ENCODE results near the gene ADAM8.
"Not testable (repeated sequence)": the region's sequence is repeated elsewhere in the genome, so short reads cannot be mapped to it uniquely, and the experiment has no call there.

Gene ADAM8

DNA sequence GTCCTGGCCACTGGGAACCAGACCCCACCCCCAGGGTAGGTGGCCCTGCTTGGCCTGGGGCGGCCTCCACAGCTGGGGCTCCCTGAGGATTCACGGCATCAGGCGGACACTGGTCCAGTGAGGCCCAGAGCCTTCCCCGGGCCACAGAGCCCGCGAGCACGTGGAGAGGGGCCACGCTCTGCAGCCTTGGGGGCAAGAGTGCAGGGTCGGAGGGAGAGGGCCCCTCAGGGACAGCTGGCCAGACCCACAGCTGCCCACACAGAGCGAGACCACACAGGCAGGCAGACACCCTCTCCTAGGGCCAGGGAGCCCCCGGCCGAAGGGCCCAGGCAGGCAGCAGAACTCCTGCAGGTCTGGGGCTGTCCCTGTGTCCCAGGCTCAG lies 28.3 kb downstream of the ADAM8 start:
- no peak for DNase-seq

DNA sequence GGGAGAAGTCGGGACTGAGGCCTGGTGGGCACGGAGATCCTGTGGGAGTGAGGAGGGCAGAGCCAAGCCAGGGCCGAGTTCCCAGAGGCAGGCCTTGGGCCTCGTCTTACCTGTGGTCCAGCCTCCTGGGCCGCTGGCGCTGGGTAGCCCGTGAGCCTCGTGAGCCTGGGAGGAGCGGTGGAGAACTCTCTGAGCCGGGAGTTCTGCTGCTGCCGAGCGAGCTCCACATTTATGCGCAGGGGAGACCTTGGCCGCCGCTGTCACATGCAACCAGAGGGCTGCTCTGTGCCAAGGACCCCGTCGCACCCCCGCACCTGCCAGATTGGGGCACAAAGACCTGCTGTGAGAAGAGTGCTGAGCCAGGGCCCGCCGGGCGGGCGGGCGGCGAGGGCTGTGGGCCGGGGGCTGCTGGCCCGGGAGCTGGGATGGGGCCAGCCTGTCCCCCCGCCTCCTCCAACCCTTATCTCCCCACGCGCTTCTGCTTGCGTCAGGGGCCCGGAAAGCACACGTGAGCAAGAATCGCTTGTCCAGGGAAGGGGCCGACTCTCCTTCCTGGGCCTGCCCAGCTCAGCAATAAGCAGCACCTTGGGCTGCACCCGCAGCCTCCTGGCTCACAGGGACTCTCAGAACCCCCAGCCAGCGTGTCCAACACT lies 28.9 kb downstream of the ADAM8 start:
- no peak for DNase-seq

DNA sequence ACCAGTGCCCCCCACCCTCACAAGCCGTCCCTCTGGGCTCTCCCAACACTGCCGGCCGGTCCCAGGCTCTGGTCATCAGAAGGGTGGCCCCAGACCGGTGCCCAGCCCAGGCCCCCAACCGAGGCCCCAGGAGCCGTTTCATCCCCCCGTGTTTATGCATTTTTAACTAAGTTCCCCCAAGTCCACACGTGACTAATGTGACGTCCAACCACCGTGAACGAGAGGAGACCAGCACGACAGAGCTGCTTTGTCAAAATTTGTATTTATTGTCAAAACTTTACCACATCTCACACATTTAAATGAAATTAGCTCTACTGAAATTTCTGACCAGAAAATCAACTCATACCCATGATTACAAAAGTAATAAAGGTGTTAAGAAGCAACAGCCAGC lies 30.4 kb downstream of the ADAM8 start:
- no peak for DNase-seq

DNA sequence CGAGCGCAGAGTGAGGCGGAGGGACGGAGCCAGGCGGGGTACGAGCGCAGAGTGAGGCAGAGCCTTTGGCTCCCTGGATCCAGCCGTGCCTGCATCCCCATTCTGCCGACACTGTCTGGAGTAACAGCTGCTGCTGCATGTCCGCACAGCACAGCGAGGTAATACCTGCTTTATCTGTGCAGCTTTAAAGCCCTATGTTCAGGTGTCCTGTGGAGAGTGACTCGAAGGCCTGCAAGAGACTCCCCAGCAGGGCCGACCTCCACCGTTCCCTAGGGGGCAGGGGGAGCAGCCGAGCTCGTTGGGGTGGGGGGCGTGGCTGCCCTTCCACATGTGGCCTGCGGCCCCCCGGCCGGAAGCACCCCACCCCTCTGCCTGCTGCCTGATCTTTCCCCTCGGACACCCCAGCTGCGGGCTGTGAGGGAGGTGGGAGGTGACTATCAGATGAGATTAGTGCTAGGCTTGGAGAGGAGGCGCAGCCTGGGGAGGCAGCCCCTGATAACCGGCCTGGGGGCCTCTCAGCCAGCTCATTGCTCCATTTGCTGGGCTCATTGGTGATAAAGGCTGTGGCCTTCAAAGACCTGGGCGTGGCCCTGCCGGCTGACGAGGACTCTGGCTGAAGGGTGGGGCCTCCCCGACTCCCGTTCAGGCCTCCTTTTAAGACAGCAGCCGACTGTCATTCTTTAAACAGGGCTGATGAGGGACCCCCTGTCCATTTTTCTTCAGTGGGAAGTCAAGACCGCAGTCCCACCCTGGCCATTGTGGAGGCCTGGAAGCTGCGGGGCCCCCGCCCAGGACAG lies 31.0 kb downstream of the ADAM8 start:
- DNase-seq = no peak

DNA sequence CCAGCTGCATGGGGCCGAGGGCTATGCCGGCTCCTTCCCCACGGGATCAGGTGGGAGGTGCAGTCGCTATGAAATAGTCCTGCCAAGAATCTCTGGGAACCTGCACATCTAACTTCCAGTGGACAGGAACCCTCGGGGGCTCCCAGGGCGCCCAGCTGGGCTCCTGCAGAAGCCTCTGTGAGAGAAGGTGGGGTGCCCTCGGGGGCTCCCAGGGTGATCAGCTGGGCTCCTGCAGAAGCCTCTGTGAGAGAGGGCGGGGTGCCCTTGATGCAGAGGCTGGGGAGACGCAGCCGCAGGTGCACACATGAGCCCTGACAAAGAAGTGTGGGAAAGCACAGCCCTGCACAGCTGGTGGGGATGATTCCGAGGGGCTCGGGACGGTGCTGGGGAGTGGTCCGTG lies 33.1 kb downstream of the ADAM8 start:
- DNase-seq = no peak

DNA sequence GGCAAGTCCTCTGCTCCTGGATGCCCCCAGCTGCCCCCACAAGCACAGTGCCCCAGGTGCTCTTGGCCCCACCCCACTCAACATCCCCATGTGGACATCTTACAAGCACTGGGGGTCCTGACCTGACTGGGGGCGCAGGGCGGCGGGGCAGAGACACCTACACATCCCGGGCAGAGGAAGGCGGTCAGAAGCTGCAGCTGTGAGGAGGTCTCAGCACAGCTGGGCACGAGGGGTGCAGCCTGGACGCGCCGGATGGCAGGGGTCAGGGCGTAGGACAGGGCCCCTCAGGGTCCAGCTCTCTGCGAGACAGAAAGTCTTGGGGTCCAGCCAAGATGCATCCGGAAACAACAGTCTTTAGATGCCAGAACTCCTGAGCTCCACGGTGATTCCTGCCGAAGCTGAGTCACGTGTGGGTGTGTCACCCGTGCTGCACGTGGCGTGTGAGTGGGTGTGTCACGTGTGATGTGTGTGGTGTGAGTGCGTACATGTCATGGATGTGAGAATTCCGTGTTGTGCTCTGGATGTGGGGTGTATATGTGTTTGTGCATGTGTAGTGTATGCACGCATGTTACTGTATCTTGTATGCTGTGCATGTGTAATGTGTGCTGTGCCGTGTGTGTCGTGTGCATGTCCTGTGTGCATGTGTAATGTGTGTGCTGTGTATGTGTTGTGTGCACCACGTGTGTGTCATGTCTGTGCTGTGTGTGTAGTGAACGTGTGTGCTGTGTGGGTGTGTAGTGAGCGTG lies 33.9 kb downstream of the ADAM8 start:
- DNase-seq = no peak

DNA sequence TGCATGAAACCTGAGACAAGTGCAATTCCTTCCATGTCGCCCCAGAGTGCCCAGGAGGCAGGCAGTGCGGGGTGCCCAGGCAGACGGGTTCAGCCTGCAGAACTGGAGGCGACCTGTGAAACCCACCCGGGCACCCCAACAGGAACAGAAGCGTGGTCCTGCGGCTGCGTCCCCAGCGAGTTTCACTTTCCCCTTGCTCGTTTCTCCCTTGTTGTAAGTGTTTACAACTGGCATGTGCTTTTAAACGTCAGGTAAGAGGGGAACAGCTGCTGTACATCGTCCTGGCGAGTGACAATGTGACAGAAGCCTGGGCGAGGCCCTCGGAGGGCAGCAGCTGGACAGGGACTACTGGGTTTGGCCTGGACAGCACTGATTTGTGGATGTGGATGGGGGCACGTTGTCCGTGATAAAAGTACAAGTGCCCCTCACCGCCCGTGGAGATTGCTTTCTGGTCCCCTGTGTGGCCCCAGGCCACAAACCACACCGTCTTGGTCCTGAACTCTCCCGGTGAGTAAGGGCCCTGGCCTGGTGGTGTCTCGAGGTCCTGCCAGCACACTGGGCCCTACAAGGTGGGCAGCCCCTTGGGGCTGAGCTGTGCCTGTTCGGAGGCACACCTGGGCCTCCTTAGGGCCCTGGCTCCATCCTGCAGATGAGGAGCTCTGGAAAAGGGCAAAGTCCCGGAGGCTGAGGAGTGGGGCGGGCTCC lies 35.0 kb downstream of the ADAM8 start:
- DNase-seq = peak in 1 of 6 experiments; percentile 12

DNA sequence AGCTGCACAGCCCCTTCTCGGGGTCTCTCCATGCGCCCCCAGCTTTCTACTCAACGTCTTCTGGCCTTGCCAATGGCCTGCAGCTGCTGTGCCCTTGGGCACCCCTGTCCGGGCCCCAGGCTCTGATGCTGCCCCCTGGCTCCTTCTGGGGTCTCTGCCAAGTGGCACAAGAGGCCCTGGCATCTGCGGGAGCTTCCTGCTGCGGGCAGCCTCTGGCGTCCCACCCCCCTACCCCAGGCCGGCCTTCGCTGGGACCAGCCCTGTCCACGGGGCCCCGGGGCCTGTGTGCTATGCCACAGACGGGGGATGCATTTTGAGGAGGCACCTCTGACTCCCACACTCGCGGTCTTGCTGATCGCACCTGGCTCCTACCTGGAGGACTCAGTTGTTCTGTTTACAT lies 36.7 kb downstream of the ADAM8 start:
- no peak for DNase-seq

DNA sequence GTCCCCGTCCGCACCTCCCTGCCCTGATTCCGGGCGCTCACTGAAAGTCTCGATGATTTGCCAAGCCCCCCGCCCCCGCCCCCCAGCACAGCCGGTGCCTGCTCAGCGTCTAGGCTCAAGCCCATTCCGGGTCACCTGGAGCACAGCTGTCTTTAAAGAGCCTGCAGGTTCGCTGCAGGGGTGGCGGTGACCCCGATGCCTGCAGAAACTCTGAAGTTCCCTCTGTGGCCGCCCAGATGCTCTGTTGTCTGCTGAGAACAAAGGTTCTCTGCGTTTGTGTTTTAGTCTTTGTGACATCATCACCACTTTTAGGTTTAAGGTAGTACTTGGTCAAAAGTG lies 38.2 kb downstream of the ADAM8 start:
- DNase-seq = no peak

DNA sequence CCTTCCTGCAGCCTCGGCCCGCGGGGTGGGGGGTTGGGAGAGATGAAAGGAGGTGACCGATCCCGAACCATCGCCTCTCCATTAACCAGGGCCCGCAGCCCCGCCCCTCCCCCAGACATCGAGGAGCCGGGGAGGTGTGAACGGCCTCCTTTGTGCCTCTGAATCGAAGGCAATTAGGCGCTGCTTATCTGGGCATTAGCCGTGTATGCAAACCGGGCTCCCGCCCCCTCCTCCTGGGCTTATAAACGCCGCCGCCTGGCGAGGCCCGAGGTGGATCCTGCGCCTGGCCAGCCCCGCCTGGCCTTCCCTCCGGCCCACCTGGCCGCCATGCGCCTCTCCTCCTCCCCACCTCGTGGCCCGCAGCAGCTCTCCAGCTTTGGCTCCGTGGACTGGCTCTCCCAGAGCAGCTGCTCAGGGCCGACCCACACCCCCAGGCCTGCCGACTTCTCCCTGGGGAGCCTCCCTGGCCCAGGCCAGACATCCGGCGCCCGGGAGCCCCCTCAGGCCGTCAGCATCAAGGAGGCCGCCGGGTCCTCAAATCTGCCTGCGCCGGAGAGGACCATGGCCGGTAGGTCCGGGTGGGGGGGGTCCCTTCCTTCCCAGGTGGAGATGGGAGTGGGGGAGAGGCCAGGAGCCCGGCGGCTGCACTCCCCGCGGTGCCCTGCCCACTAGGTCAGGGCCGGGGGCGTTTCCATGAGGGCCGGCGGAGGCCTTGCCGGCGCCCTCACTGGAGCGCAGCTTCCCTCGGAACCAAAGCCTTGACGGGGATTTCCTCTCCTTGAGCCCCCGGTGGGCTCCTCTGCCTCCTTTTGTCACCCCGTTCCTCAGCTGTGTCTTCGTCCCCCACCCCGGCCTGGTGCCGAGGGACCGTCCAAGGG lies 38.8 kb downstream of the ADAM8 start, which contains the start of gene VENTX:
Gene VENTX, plus strand, starts transcription at position 268 of the 878 bp plus-strand sequence. Its CDS starts 60 bp downstream, at position 328.
- no peak for DNase-seq

DNA sequence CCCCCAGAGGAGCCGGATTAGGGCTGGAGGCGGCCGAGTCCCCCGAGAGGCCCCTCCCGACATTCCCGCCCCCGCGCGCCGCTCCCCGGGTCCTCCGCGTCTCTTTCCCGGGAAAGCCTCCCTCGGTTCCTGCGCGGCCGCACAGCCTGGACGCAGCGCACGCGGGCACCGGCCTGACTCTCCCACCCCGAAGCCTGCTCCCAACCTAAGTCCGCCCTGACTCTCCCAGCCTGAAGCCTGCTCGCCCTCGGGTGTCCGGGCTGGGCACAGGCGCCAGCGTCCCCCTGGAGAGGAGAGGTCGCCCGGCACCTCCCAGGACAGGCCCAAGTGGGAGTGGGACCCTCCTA lies 39.5 kb downstream of the ADAM8 start:
- DNase-seq = no peak

DNA sequence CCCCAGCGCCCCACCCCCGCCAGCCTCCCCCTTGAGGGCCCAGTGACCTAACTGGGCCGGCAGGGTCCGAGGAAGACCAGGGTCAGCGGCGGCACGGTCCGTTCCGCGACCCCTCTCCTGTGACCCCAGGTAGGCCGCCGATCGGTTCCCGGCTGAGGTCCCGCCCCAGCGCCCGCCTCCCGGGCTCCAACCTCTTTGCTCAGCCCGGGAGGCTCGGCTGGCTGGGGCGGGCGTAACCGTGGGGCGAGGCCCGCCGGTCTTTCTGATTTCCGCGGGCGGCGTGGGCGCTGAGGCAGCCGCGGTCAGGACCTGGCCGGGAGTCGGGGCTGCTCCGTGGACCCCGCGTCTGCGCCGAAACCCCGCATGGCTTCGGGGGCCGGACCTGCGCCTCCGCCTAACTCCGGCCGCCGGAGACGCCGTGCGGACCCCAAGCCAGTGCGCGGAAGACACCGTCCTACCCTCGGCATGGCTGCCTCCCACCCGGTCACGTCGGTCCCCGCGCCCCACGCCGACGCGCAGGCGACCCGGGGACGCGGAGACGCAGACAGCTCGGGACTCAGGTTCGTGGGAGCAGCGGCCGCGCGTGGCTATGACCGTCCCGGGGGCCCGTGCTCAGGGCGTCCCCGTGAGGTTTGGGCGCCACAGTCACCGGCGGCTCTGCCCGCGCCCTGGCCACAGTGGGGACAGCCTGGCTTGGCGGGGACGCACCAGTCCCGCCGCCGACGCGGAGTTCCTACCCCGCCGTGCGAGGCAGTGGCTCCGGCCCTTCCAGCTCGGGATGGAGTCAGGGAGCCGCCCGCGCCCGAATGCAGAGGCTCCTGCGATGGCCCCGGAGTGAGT lies 40.0 kb downstream of the ADAM8 start:
- peak in 1 of 6 experiments; percentile 9 for DNase-seq

DNA sequence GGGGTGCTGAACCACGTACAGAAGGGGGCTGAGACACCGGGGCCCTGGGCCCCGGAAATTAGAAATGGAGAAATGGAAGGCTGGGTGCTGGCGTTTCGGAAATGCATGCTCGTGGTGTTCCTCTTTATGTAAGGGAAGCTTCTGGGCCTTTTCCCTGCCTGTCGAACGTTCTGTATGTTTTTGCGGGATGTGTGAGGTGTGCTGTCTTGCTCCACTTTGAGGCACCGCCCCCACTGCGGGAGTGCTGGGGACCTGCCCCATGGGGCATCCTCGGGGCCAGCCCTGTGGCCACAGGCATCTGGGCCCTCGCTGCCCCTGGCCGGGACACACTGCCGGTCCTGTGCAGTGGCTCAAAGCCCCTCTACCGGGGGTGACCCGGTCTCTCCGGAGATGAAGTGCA lies 40.7 kb downstream of the ADAM8 start:
- no peak for DNase-seq

DNA sequence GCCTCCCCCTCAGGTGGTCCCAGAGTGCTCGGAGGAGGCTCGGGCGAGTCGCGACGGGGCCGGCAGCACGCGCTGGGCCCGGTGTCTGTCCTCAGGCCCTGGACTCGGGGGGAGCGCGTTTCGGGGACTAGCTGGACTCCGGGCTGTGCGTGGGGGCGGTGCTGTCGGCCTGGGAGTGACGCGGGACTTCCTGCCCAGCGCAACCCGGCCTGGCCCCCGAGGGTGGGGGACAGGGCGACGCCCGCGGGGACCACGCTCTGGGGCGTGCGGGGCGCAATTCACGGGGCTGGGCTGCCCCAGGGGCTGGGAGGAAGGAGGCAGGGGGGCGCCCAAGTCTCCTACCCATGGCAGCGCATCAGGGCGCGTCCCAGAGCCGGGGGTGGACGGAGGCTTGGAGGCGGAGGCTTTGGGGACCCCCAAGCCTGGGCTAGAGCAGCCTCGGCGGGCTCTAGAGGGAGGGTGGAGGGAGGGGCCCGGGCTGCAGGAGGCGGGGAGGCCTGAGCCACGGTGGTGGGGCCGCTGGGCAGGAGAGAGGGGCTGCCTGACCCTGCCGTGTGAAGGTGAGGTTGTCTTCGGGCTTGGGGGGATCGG lies 41.3 kb downstream of the ADAM8 start:
- no peak for DNase-seq

DNA sequence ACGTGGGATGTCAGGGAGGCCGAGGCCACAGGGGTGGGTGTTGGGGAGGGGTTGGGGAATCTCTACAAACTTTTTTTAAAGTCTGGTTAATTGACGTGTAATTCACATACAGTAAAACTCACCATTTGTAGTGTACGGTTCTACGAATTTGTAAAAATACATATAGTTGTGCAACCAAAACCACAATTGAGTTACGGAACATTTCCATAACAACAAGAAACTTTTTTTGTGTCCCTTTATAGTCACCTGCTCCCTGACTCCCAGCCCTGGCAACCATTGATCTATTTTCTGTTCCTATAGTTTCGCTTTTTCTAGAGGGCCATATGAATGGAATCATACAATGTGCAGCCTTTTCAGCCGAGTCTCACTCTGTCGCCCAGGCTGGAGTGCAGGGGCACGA lies 41.9 kb downstream of the ADAM8 start:
- DNase-seq = not testable (repeated sequence)

DNA sequence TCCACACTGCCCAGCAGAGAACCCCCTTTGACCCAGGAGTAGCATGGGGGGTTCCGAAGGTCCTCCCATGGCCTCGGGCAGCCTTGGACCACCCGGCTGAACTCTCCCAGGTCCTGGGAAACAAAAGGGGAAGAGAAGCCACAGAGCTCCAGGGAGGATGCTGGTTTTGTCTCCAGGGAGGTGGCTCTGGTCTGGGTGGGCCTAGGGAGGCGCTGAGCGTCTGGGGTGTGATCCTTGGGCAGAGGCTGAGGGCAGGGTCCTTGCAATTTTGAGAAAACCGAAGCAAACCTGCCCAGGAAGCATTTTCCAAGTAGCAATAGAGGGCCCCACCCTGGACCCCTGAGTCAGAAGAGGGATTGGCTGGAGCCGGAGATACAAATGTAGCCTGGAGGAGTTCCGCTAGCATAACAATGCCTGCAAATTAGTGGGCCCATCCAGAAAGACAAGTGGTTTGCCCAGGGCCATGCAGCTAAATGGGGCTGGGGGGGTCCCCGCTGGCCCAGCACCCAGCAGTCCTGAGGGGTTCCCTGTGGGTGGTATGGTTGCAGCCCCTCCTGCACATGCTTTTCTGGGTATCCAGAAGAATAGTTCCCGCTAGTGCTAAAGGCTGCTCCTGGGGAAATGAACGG lies 44.6 kb downstream of the ADAM8 start:
- DNase-seq = no peak

DNA sequence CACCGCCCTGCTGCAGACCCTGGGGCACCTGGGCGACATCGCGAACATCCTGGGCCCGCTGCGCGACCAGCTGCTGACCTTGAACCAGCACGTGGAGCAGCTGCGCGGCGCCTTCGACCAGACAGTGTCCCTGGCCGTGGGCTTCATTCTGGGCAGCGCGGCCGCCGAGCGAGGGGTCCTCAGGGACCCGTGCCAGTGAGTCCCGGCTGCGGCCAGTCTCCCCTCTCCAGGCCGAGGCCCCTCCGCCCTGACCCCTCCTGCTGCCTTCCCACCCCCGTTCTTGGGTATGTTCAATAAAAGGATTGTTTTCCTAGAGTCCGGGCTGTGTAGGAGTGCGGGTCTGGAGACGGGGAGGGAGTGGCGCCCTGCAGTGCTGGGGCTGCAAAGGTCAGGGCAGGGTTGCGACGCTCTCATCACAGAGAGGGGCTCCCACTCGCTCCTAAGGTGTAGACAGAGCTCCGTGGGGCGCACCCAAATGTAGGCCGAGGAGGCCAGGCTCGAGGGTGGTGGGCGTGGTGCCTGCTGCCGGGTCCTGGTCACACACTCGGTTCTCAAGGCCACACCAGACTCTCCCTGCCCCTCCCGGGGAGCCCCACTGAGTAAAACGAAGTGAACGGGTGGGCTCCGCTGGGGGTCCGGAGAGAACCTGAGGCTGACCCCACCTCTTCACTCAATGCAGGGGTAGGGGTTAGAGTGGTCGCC lies 45.3 kb downstream of the ADAM8 start:
- no peak for DNase-seq

DNA sequence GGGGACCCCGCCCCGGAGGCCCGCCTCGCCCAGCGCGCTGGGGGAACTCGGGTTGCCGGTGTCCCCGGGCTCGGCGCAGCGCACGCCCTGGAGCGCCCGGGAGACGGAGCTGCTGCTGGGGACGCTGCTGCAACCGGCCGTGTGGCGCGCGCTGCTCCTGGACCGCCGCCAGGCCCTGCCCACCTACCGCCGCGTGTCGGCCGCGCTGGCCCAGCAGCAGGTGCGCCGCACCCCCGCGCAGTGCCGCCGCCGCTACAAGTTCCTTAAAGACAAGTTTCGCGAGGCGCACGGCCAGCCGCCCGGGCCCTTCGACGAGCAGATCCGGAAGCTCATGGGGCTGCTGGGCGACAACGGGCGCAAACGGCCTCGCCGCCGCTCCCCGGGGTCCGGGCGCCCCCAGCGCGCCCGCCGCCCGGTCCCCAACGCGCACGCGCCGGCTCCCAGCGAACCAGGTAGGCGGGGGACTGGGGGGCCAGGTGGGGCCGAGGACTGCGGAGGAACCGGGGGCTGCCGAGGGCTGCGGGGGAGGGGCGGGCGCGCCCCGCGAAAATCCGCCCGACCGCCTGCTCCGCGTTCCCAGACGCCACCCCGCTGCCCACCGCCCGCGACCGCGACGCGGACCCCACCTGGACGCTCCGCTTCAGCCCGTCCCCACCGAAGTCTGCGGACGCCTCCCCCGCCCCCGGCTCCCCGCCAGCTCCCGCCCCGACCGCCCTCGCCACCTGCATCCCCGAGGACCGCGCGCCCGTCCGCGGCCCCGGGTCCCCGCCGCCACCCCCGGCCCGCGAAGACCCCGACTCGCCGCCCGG lies 46.1 kb downstream of the ADAM8 start:
- no peak for DNase-seq

DNA sequence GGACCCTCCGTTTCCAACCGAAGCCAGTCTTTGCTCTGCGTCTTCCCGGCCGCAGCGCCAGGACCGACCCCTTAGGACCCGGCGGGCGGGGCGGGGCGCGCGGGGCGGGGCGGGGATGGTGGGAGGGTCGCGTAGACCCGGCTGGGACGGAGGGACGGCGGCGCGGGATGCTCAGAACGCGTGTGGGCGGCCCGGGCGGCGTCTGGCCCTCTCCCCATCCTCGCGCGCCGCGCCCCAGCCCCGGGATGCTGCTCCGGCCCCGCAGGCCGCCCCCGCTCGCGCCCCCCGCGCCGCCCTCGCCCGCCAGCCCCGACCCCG lies 46.7 kb downstream of the ADAM8 start, which contains the start of gene UTF1:
Gene UTF1, plus strand, starts transcription at position 174 of the 318 bp plus-strand sequence. Its CDS starts 72 bp downstream, at position 246.
- DNase-seq = no peak
